HG02623 (cell line): ENCODE data around the gene SYNE1.
A peak's percentile ranks its signal among the peaks of the same experiment; 100 is the strongest.

Experiments
- ATAC-seq: cut with Tn5 transposase; IDR thresholded peaks from one replicate; pipeline ENCODE4 v1.9.1; 2021; ENCODE audit warnings: moderate library complexity; ENCODE audit not compliant: unreplicated experiment

Gene SYNE1

DNA sequence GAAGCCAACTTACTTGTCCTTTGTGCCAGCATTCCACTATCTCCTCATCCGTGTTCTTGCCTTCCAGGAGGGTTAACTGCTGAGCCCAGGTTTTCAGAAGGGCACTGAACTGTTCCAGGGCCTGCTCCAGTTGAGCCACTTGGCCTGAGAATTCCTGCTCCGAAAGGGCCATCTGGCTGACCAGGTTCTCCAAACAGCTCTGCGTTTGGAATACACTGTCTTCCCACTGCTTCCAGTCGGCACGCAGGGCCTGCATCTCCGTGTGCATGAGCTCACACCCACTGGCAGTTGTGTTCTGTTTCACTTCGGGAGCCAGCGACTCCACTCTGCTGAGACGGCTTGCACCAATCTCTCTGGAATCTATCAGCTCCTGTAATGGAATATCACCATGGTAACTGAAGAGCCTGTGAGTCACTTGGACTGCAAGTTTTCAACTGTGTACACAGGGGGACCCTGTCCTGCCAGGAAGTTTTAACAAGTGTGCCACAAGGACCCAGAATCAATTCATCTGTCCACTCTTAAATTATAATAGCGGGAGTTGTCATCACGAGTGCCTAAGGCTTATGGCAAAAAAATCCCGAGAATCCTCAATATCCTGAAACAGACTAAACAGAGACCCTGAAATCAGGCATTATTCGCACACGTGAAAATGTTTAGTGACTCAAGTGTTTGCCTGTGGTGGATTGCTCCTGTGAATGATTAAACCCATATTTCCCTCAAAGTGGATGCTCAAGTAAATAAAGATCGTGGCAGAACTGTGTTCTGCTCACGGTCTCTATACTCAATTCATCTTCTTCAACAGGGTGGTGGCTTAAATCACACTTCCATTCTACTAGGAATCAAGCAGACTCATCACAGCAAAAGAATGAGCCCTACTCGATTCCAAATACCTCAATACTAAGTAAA lies 255.9 kb downstream of the SYNE1 start:
- ATAC-seq = no peak

DNA sequence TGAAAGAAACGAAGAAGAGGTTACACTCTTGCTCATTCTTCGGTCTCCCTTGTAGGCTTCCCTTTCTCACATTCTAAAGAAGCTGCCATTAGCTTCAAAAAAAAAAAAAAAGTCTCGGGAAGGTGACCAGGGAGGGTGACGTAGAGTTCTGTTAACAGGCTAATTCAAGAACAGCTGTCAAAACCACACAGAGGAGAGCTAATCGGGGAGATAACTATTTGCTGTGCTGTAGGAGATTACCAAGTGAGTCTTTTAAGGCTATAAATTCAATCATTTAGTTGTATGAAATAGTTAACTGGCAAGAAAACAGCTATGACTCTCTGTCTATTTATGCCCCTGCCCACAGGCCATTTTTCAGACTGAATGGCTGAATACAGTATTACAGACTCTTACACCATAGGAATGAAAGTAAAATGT lies 256.8 kb downstream of the SYNE1 start:
- ATAC-seq = no peak

DNA sequence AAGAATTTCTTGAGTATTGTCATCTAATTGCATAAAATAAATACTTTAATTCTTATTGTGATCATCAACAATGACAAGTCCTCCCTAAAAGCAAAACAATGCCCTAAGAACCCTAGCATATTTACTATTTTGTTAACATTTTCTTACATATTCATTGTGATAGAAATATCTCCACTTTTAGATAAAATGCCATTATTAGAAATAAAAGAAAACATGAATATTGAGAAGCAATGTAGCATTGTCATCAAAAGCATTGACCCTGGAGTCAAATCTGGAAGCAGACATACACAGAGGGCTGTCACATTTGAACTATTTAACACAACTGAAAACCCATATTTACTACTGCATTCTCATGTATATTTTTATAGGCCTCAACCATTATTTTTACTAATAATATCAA lies 257.7 kb downstream of the SYNE1 start:
- ATAC-seq = no peak

DNA sequence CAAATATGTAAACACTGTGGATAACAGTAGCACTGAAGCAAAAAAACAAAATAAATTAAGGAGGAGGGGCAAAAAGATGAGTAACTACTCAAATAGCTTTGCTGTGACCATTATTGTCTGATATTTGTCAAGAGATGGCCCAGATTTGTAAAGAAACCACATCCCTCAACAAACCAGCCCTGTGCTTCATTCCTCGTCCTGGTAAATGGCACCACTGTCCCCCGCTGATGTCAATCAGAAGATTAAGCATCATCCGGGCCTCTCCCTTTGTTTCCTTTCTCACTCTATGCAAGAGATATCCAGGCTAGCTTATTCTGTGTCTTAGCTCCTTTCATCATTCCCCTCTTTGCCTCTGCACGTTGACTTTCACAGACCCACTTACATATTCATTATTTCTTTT lies 259.0 kb downstream of the SYNE1 start:
- no peak for ATAC-seq

DNA sequence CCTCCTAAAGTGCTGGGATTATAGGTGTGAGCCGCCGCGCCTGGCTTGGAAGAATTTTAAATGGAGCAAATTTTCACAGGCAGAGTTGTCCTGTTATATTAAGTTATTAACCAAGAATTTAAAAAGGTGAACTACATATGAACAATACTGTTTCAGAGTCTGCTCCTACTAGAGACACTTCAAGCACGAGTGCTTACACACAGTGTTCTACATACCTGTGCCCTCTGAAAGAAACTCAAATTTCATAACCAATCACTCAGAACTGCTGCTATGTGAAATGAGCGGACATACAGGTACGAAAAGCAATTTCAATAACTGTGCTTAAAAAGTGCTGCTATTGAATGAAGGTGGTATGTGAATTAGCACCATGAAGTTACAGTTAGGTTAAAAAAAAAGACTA lies 262.0 kb downstream of the SYNE1 start:
- ATAC-seq = no peak

DNA sequence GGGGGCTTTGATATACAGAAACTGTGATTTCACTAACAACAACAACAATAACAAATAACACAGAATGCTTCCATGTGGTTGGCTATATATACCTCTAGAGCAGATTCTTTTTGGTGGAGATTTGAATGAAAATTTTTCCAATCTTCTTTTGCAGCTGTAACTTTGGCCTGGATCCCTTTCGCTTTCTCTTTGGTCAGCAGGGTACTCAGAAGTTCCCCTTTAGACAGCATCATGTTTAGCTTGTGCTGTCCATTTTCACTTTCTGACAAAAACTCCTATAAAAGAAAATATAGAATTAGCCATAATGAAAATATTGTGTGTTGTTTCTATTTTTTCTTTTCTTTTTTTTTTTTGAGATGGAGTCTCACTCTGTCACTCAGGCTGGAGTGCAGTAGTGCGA lies 264.2 kb downstream of the SYNE1 start:
- ATAC-seq = no peak

DNA sequence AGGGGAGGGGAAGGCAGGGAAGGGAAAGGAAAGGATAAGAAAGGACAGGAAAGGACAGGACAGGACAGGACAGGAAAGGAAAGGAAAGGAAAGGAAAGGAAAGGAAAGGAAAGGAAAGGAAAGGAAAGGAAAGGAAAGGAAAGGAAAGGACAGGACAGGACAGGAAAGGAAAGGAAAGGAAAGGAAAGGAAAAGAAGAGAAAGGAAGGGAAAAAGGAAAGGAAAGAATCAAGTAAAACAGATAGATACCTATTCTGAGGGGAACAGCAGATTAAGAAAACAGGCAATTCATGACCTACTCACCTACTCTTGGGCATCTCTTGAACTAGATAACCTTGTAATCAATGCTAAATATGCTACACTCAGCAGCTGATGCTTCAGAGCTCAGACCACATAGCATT lies 265.4 kb downstream of the SYNE1 start:
- no peak for ATAC-seq

DNA sequence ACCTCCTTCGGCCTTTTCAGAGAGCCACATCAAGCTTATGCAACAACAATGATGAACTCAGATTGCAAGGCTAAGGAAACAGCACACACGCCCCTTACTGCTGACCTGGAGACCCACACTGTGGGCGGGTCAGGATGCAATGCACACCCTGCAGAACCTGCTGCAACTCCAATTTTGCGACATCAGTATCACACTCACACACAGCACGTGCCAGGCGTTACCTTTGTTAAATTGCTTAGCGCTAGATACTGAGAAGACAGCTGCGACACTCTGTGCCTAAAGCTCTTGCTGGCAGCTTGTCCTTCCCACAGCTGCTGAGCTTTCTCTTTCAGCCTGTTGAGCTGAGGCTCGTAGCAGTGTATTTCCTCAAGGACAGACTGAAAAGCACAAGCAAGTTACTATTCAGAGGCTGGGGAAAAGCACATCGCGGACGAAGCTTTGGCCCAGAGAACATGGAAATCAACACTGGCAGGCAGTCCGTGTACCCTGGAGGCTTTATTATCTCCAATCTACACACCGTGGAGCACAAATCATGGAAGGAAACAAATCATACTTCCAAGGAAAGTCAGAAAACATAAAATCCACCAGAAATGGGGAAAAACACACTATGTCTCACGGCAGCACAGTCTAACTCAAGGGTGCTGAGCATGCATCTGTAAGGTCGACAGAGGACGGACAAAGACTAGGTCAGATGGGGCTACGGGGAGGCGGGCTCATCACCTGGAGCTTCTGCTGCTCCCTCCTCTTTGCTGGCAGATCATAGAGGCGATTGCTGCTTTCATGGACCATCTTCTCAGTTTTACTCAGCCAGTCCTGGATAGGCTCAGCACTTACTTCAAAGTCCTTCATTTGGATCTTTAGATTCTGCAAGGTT lies 268.2 kb downstream of the SYNE1 start:
- ATAC-seq = no peak

DNA sequence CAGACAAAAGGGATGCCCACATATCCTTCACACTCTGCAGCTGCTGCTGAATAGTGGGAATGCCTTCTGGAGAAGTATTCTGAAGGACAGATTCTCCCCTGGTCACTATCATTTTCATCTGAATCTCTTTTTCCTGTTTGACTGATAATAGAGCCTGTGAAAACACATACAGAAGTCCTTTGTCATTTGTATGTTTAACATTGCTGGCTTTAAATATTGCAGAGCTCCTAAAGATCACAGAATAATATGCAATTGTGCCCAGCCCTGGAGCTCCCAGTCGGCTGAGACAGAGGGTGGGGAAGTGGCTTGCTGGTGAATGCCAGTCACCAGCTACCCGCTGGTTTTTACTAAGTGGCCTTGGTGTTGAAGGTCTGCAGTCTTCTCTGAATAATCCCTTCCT lies 272.3 kb downstream of the SYNE1 start:
- no peak for ATAC-seq

DNA sequence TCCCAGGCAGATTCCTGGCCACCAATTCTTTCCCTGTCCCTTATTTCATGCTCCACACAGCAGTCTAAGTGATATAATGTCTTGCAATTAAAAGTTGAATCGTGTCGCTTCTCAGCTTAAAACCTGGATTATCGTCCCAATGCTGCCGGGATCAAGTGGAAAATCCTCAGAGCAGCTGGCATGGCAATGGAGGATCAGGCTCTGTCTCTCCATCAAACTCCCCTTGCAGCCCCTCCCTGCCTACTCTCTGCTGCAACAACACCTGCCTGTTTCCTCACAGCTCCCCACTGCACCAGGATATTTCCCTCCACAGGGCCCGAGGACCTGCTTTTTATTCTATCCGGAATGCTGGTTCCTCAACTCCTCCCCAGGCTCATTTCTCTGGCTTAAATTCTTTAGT lies 277.1 kb downstream of the SYNE1 start:
- no peak for ATAC-seq

DNA sequence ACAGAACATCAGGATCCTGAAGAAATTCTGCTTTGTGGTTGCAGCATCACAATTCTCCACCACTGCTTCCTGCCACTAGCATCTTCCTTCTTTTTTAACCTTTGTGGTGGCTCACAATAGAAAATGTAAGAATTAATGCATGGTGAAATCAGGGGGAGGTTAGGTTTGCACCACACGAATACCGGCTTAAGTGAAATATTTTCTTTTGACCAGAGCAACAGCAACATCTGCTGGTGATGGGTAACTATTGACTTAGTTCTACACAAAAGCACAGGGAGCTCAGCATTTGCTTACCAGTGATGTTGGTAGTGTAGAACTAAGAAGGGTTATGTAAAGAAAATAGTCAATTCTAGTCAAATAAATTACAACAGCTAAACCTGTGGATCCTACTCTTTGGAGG lies 280.5 kb downstream of the SYNE1 start:
- ATAC-seq = no peak

DNA sequence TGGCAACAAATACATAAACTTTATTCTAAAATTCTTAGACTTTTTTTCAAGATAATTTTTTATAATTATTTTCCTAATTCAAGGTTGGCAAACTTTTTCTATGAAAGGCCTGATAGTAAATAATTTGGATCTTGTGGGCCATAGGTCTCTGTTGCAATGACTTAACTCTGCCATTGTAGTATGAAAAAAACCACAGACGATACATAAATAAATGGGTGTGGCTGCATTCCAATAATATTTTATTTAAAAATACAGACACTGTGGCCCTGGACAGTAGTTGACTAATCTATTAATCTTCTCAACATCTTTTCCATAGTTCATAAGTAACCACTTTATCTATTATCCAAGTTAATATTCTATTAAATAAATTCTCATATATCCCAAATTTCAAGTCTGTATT lies 281.1 kb downstream of the SYNE1 start:
- no peak for ATAC-seq

DNA sequence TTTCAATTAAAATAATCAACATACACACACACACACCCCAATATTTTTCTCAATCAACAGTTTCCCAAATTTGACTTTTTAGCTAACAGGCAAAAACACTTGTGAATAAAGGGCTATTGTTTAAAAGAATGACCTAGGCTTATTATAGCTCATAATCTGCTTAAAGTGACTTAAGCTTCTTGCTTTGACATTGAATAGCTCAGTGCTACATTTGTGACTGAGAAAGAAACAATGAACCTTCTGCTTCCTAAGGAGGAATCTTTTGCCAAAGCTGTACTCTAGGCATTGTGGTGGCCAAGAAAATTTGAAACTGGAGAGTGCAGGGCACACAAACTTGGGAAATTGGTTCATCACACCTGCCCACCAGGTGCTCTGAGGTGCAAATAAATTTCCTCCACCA lies 282.0 kb downstream of the SYNE1 start:
- no peak for ATAC-seq

DNA sequence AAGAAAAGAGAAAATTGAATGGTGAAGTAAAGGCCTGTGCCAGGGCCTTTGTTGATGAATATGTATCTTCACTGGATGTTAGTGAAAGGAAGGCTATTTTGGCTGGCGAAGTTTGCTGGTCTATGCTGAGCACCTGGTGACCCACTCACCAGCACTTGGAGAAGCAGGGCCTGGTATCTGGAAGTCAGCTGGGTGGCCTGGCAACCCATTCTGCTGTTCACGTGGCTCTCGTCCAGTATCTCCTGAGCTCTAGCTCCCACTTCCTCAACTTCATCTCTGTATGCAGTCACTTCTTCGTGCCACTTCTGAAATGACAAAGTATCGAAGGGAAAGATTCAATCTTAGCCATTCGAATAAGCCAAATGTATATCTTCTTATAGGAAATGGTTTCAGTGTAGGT lies 283.7 kb downstream of the SYNE1 start:
- ATAC-seq = no peak

DNA sequence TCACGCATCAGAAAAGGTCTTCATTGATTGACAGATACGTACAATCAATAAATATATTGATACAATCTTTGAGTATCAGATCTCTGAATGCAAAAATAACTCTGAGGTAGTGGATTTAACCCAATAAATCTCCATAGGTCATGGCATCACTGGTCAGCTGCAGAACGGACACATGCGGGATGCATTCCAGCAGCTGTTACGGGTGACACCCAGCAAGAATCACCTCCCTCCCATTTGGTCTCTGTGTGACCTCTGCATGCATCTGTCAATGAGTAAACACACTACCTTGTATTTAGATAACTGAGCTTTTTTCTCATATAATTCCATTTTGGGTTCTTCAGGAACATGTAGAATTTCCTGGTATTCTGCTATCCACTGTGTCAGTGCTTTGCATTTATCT lies 285.4 kb downstream of the SYNE1 start:
- ATAC-seq = no peak

DNA sequence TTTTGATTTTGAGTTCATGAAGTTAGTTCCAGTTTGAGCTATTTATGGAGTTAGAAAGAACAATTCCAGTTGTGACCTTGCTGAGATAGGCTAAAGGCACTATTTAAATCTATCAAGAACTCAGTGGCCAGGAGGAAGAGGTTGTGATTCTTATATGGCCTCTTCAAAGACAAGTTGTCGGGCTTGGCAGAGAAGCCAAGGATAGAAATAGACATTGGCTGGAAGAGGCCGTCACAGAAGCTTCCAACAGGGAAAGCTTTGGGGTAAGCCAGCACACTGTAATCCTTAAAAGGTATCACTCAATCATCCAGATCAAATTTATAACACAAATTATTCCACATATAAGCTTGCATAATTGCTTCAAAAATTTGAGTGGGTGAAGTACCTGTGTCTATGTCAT lies 286.1 kb downstream of the SYNE1 start:
- no peak for ATAC-seq

DNA sequence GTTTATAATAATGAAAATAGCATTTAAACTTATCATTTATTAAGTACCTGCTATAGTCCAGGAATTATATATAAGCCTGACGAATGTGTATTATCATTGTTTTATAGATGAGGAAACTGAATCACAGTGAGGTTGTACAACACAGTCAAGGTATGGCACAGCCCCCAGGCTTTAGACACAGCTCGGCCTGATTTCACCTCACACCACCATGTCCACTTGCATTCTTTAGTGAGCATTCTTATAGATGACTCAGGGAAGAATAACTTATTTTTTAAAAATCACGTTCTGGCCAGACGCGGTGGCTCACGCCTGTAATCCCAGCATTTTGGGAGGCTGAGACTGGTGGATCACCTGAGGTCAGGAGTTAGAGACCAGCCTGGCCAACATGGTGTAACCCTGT lies 289.0 kb downstream of the SYNE1 start:
- no peak for ATAC-seq

DNA sequence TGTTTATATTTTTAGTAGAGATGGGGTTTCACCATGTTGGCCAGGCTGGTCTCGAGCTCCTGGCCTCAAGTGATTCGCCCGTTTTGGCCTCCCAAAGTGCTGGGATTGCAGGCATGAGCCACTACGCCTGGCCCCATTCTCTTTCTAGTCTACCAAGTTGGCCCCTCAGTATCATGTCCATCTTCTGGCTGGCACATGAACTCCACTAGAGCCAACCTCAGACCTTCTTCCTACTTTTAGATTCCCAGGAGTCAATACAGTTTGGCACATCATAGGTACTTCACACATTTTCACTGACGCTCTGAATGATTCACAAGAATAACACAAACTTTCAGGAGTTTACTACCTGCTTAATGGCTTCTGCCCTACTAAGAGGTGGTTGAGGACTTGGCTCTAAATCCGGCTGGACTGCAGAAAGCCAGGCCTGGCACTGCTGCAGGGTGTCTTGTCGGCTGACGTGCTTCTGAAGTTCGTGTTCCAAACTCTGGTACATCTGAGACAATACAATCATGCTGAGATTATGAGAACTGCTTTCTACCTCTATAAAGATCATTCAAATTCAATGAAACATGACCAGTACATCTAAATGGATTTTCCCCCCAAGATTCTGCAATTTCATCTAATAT lies 293.3 kb downstream of the SYNE1 start:
- no peak for ATAC-seq

DNA sequence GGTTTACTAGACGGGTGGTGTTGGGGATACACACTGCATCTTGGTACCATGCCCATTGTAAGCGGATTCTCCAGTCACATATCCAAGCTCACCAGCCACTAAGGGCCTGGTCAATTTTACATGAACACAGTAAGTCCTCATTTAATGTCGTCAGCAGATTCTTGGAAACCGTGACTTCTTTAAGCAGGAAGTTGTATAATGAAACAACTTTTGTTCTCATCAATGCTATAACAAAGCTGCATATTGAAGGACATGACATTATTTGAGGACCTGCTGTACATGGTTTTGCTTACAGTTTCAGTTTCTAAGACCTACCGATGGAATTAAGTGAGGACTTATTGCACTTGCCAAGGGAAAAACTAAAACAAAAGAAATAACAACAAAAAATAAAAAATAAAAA lies 295.6 kb downstream of the SYNE1 start:
- ATAC-seq = no peak

DNA sequence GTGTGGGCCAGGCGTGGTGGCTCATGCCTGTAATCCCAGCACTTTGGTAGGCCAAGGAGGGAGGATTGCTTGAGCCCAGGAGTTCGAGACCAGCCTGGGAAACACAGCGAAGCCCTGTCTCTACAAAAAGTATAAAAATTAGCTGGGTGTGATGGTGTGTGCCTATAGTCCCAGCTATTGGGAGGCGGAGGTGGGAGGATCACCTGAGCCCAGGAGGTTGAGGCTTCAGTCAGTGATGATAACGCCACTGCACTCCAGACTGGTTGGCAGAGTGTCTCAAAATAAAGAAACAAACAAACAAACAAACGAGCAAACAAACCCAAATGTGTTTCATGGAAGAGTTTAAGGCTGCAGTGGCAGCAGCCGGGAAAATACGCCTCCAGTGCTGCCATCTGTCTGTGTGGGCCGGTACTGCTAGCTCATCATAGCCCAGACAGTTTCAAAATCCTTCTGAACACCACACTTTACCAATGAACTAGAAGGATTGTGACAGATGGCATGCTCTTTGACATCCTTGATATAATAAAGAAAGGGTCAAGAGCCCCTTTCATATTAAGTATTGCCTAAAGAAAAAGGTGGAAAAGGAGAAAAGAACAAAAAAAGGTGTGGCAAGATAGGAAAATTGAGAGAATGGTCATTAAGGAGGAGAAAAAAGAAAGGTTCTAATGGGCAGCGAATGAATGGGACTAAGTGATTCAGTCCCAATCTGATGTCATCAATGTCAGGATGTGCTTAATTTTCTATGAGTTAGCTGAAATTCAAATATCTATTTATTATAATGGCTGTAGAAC lies 298.6 kb downstream of the SYNE1 start:
- peak; percentile 92 for ATAC-seq

DNA sequence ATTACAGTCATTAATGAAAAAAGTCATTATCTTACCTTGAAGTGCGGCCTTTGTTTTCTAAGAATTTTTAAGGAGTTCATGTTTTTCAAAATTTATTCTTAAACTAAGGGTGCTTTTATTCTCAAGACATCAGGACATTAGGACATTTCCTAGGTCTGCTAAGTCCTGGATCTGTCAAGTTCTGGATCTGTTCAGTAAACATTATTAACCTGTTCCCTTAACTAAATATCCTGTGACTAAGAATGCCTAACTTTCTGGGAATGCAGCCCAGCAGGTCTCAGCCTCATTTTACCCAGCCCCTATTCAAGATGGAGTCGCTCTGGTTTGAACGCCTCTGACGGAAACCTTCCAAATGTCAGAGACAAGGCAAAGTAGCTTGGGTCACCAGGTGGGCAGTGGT lies 302.6 kb downstream of the SYNE1 start:
- ATAC-seq = no peak
